ENCODE results near the gene ENTPD8.

The ENTPD8 gene

DNA sequence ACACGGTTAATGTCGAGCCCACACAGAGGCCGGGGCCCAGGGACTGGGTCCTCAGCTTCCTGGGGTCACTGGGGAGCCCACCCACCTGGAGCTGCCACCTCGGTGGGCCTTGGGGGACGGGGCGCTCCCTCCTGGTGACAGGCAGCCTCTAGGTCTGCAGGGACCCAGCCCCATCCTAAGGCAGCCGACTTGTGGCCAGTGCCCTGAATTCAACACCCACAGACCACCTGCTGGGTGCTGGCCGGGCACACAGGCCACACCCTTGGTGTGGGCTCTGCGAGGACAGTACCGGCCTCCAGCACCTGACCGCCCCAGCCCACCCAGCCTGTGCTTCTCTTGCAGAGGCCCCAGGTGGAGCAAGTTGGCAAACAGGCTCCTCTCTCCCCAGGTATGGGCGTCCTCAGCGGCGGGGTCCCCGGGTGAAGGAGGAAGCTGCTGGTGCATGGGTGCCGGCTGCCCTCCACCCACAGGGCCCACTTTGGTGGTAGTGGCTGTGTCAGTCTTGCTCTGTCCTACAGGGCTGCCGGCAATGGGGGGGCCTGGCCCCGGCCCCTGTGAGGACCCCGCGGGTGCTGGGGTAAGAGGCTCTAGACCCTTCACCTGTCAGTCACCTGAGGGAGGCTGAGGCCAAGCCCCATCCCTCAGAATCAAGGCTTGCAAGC lies 8.3 kb downstream of the ENTPD8 start:
- FAIRE-seq, result no peak
- no peak for DNase-seq (ENCODE audit: insufficient read length, low spot score)
- TF ChIP-seq, protein P1, sequence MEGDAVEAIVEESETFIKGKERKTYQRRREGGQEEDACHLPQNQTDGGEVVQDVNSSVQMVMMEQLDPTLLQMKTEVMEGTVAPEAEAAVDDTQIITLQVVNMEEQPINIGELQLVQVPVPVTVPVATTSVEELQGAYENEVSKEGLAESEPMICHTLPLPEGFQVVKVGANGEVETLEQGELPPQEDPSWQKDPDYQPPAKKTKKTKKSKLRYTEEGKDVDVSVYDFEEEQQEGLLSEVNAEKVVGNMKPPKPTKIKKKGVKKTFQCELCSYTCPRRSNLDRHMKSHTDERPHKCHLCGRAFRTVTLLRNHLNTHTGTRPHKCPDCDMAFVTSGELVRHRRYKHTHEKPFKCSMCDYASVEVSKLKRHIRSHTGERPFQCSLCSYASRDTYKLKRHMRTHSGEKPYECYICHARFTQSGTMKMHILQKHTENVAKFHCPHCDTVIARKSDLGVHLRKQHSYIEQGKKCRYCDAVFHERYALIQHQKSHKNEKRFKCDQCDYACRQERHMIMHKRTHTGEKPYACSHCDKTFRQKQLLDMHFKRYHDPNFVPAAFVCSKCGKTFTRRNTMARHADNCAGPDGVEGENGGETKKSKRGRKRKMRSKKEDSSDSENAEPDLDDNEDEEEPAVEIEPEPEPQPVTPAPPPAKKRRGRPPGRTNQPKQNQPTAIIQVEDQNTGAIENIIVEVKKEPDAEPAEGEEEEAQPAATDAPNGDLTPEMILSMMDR (IDR thresholded peaks at IDR 0.05; ENCODE audit: insufficient read depth, missing control alignments), result no peak

DNA sequence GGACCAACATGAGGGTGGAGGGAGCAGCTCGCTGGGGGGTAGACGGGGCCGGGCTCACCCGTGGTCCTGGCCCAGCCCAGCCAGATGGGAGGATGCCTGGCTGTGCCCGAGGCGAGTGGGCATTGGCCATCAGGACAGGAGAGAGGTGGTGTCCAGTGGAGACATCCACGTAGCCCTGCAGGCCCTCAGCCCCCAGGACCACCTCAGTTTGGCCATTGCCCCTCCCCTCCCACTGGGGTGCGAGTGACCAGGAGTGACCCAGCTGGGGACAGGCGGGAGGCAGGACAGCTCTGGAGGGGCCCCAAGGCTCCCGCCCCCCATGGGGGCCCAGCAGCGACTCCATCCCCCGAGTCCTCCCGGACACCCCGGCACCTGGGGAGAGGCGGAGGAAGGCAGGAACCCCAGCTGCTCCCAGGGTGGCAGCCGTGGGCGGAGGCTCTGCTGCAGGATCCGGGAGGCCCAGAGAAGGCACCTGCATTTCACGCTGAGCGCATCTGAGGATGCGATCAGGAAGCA lies 9.7 kb downstream of the ENTPD8 start:
- TF ChIP-seq, protein P1 (IDR thresholded peaks at IDR 0.05; ENCODE audit: insufficient read depth, missing control alignments), result no peak
- DNase-seq (ENCODE audit: insufficient read length, low spot score), result no peak
- no peak for FAIRE-seq

DNA sequence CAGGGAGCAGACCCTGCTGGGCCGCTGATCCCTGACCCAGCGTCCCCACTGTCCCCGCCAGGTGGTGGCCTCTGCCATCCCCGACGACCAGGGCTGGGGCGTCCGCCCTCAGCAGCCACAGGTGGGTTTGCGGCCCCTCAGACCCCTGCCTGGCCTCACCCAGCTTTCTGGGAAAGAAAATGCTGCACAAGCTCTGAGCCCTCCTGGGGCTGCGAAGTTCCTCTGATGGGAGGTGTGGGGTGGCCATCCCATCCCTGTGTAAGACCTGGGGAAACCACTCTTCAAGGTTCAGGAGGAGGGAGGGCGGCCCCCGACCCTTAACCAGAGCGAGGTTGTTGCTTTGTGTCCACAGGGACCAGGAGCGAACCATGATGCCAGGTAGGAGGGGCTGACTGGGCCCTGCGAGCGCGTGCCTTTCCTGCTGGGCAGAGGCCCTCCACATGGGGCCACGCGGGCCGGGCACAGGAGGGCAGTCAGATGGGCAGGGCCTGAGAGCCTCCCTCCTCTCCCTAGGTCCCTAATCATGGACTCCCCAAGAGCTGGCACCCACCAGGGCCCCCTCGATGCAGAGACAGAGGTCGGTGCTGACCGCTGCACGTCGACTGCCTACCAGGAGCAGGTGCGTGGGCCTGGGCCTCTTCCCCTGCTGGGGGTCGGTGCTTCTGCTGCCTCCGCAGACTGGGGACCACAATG lies 10.3 kb downstream of the ENTPD8 start:
- no peak for DNase-seq (ENCODE audit: insufficient read length, low spot score)
- FAIRE-seq, result no peak
- TF ChIP-seq, protein P1 (IDR thresholded peaks at IDR 0.05; ENCODE audit: insufficient read depth, missing control alignments), result no peak

DNA sequence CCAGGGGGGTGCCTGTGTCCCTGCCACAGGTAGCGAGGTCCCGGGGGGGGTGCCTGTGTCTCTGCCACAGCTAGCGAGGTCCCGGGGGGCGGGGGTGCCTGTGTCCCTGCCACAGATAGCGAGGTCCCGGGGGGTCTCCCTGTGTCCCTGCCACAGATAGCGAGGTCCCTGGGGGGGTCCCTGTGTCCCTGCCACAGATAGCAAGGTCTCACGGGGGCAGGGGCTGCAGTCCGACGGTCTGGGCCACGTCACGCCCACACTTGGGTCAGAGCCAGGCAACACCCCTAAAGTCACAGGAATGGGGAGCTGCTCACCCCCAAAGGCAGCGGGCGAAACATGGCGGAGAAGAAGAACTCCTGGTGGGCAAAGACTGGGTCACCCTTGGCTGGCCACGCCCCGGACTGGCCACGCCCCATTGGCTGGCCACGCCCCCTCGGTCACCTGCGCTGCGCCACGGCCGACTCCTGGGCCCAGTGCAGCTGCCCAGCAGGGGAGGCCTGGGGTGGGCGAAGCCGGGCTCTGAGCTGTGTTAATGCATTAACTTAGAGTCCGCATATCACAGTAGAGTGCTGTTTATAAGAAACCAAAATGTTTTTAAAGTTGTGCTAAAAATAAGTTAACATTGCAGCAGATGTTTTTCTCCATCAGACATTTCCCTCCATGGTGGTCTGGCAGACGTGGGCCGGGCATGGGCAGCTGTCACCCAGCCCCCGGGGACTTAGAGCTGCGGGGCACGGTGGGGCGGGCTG lies 11.0 kb downstream of the ENTPD8 start:
- FAIRE-seq, result no peak
- TF ChIP-seq, protein P1 (IDR thresholded peaks at IDR 0.05; ENCODE audit: insufficient read depth, missing control alignments), result no peak
- no peak for DNase-seq (ENCODE audit: insufficient read length, low spot score)

DNA sequence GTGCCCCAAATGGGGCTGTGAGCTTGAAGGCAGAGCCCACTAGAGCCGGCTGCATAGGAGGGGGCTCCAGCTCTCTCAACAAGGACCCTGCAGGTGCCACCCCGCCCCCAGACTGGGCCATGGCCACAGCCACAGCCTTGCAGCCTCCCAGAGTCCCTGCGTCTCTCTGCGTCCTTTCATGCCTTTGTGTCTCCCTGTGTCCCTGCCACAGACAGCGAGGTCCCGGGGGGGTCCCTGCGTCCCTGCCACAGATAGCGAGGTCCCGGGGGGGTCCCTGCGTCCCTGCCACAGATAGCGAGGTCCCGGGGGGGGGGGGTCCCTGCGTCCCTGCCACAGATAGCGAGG lies 11.6 kb downstream of the ENTPD8 start:
- FAIRE-seq (no peak), DNase-seq (ENCODE audit: insufficient read length, low spot score) (no peak)
- TF ChIP-seq, protein P1 (IDR thresholded peaks at IDR 0.05; ENCODE audit: insufficient read depth, missing control alignments), result no peak

DNA sequence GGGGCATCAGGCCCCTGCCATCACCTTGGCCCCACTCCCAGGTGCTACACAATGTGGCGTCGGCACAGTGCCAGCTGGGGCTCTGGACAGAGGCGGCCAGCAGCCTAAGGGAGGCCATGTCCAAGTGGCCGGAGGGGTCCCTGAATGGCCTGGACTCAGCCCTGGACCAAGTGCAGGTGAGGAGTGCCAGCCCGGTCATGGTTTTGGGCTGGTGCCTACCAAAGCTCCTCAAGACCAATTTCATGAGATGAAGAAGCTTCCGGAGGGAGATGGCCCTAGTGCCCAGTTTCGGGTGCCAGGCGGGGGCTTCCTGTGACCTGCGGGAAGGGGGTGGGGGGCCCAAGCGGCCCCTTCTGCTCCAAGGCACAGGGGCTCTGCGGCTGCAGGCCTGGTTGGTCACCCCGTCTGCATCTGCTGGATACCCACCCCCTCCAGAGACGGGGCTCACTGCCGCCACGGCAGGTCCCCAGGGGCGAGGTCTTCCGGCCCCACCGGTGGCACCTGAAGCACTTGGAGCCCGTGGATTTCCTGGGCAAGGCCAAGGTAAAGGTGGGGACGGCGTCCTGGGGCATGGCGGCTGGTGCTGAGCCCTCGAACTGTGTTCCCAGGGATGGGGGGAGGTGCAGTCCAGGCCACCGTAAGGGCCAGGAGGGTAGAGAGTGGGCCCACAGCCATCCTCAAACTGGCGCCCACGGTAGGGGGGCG lies 12.2 kb downstream of the ENTPD8 start:
- TF ChIP-seq, protein P1 (IDR thresholded peaks at IDR 0.05; ENCODE audit: insufficient read depth, missing control alignments), result no peak
- FAIRE-seq (no peak), DNase-seq (ENCODE audit: insufficient read length, low spot score) (no peak)

All from D721Med (cell line).